HG02870 (cell line): ENCODE measurements around the gene RCN2.
"Not testable (repeated sequence)": the region's sequence is repeated elsewhere in the genome, so short reads cannot be mapped to it uniquely, and the experiment has no call there.

Experiments
- ATAC-seq: cut with Tn5 transposase; IDR thresholded peaks from one replicate; pipeline ENCODE4 v1.9.1; 2021; ENCODE audit warnings: mild to moderate bottlenecking, moderate library complexity; ENCODE audit not compliant: unreplicated experiment

The RCN2 gene

DNA sequence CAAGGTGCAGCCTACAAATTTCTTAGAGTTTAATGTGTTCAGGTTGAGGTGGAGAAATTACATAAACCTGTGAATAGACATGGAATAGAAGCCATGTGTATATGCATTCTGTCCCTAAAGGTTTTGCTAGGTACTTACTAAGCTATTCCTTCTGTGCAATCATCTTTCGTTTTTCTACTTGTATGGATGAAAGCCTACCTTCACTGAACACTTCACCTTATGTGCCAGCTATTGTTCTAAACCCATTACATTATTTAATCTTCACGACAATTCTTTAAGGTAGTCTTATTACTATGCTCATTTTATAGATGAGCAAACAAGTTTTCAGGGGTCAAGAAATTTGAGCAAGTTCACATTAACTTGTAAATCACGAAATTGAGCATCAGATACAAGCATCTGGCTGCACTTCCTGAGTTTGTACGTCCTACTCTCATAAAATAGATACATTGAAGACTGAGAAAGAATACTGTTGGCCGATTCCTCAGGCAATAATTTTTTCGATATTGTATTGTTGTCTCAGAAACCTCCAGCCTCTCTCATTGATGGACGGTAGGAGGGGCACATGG, 635 bp upstream of the RCN2 start:
- ATAC-seq = no peak

DNA sequence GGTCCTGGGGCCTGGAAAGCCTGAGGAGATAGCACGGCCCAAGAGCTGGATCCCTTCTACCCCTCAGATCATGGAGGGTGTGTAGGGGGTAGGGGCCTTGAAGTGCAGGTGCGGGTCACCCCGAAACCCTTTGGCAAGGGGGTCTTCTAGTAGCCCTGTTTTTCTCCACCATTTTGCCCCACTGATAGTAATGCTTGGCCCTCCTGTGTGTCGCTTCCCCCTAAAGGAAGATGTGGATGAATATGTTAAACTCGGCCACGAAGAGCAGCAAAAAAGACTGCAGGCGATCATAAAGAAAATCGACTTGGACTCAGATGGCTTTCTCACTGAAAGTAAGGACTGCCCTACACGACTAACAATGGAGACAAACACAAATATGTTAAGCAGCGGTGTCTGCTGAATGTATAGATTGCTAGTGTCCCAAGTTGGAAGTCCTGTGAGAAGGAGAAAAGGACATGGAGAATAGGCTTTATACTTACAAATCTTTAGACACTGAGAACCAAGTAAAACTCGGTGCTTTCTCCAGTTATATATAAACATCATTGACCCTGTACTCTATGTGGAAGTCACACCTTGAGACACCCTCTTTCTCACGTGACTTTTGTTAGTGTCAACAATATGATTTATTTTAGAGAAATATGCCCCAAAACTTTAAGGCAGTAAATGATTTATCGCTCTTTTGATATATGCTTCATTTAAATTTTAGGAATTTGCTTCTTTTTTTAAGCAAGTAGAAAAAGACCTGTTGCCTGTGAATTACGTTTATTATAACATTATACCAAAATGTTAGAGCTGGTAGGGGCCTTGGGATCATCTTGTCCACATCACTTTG, 802 bp downstream of the RCN2 start:
- ATAC-seq = no peak

DNA sequence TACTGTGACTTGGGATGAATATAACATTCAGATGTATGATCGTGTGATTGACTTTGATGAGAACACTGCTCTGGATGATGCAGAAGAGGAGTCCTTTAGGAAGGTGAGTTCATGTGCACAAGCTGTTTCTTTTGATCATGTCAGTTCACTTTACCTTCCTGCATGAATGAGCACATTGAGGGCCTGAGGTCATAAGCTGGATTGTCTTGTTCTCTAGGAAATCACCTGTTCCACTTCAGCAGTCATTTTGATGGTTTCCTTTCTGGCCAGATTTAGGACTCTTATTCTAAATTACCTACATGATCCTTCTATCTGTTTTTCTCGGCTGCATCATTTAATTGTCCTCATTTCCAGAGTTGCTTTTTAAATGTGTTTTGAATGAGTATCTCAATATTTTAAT, 4.1 kb downstream of the RCN2 start:
- no peak for ATAC-seq

DNA sequence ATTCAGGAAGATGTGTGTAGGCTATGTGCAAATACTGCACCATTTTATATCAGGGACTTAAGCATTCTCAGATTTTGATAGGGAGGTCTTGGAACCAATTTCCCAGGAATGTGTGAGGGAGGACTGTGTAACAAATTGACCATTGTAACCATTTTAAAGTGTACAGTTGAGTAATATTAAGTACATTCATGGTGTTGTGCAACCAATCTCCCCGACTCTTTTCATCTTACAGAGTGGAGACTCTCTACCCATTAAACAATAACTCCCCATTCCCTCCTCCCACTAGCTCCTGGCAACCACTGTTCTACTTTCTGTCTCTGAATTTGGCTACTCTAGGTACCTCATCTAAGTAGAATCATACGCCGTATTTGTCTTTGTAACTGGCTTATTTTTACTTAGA, 5.1 kb downstream of the RCN2 start:
- ATAC-seq = no peak

DNA sequence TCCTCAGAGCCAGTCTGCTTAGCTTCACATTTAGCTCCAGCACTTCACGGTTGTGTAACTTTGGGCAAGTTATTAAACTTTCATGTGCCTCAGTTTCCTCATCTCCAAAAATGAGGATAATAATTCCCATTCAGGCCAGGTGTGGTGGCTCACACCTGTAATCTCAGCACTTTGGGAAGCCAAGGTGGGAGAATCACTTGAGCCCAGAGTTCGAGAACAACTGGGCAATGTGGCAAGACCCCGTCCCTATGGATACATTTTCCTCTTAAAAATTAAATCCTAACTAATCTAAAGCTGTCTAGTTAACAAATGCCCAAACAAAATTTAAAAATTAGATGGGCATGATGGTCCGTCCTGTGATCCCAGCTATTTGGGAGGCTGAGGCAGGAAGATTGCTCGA, 7.2 kb downstream of the RCN2 start:
- no peak for ATAC-seq

DNA sequence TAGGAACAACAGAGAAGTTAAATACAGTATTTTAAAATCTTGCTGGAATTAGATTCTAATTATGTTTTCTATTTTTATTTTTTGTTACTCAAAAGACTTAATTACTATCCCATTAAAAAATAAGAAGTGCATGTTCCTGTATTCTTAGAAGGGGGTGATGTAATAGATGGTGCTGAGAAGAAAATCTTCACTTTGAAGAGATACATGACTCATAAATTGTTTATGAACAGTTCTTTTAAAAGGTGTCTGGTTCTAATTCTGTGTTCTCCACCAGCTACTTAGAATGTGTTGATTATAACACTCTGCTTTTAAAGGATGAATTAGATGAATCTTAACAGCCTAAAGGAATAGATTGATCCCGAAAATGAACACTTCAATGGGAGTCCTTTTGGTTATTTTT, 8.2 kb downstream of the RCN2 start:
- no peak for ATAC-seq

DNA sequence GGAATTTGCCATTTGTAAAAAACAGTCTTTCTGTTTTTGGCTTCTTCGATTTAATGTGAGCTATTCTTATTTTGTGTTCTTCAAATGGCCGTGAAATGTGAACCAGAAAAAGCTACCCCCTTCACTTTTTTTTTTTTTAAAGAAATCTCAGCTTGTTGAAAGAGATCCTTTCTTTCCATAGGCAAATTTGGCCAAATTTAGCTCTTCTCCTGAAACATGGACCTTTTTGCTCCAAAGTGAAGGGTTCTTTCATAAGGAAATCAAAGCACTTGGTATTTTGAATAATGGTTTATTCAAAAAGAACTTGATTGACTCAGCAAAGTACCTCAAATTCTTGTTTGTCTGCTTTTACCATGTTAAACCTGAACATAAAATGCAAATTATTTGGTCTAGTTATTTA, 10.1 kb downstream of the RCN2 start:
- ATAC-seq = no peak

DNA sequence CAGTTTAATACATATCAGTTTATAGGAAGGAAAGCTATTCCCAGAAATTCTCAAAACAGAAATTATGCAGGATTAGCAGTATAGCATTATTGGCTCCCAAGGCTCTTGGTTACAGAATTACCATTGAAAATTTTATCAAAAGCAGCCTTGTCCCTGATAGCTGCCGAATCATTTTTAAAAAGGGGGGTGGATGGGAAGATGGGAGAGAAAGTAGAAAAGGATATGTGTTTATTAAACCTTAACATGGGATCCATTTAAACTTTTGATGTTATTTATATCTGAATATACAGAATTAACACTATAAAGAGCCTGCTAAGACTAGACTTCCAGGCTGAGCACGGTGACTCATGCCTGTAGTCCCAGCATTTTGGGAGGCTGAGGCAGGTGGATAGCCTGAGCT, 10.8 kb downstream of the RCN2 start:
- ATAC-seq = no peak

DNA sequence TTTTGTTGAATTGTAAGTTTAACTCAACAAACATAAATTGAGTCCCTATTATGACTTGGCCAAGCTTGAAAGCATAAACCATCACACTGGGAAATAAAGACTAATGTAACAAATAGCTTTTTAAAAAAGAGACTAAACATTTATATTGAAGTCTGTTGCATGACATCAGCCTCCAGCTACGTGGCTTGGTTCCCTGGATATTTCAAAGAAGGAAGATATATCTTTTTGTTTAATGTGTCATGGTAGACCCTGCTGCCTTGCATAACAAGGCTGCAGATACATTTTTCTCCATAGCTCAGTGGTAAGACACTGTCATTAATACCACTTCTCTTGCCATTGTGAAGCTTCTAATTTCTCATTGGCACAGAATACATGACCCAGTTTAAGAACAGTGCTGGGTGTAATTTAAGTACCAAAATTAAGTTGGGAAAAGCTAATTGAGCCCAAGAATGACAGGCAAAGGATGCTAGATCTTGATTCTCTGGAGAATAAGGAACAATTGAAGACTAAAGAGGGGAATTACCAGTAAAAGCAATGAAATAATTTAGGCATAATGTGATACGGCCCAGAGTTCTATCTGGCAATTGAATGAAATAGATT, 14.0 kb downstream of the RCN2 start:
- ATAC-seq = no peak

DNA sequence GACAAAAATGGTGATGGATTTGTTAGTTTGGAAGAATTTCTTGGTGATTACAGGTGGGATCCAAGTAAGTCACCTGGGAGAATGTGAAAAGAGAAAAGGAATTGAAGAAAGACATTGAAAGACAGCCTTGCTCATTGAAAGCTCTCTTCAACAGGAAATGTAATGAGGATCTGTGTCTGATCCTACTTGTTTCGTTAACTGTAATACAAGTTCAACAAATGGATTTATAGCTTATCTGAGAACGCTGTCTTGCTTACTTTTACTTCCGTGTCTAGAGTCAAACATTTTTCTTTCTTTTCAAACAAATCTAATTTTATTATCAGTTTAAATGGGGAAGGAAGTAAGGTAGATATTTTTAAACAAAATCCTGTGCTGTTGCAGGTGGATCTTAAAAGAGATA, 15.9 kb downstream of the RCN2 start:
- no peak for ATAC-seq

DNA sequence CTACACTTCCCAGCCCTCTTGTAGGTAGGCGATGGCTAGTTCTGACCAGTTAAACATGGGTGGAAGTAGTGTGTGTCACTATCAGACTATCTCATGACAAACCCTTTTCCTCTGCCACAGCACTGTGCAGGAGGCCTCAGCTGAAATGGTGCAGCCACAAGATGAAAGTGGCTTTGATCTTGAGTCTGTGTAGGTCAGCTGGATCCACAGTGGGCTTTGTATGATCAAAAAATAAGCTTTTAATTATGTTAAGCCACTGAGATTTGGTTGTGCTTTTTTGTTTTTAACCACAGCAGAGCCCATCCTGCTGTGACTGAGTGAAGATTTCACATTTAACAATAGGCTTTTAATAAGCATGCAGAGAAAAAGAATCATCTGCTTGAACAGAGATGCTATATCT, 19.7 kb downstream of the RCN2 start:
- ATAC-seq = no peak

DNA sequence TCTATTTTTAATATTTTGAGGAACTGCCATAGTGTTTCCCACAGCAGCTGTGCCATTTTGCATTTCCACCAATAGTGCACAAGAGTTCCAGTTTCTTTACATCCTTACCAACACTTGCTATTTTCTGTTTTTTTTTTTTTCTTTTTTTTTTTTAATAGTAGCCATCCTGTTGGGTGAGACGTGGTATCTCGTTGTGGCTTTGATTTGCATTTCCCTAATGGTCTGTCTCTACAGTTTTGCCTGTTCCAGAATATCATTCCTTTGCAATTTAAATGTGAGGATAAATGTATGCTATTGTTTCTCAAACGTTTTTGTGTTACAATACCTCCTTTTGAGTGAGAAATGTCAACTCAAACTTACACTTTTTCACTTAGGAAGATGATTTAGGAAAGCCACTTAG, 22.4 kb downstream of the RCN2 start:
- no peak for ATAC-seq

DNA sequence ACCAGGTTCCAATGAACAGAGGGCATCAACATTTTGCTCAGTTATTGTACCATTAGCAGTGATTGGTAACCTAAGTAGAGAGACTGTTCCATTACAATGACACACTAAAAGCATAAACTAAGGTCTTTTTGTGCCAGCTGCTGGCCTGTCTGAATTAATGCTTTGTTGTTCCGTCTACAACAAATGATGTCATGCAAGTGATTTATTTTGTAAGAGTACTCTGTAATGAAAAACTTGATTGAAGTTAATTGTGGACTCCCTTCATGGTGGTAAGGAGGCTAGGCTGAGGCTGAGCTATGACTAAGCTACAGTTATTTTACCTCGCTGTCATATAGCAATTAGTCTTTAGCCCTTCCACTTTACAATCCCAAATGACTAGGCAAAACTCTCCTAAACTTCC, 23.2 kb downstream of the RCN2 start:
- no peak for ATAC-seq

DNA sequence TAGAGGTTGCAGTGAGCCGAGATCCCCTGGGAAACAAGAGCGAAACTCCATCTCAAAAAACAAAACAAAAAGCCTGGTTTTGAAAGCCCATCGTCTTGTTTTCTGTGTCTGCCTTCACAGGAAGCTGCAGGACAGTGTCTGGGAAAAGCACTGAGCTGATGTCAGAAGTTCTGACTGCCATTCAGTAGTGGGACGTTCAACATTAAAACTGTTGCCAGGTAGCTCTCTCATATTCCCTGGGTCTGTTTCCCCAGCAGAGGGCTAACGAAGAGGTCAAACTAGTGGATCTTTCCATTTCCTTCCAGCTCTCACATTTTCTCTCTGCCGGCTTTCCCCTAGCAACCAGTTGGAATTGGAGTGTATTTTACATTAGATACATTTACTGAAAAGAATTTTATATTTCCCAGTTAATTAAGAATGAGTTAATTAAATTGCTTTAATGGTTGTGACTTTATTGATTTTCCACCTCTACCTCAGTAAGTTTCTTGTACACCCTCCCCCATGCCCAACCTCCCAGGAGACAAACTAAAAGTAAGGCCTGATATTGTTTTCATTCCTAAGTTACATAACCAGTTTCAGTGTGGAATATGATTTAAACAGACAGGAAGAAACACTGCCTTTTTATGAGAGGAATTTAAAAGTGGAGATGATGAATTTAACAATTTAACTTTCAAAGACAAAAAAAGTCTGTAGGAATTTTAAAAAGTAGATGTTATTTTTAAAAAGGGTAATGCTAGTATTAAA, 29.9 kb downstream of the RCN2 start:
- ATAC-seq = no peak

DNA sequence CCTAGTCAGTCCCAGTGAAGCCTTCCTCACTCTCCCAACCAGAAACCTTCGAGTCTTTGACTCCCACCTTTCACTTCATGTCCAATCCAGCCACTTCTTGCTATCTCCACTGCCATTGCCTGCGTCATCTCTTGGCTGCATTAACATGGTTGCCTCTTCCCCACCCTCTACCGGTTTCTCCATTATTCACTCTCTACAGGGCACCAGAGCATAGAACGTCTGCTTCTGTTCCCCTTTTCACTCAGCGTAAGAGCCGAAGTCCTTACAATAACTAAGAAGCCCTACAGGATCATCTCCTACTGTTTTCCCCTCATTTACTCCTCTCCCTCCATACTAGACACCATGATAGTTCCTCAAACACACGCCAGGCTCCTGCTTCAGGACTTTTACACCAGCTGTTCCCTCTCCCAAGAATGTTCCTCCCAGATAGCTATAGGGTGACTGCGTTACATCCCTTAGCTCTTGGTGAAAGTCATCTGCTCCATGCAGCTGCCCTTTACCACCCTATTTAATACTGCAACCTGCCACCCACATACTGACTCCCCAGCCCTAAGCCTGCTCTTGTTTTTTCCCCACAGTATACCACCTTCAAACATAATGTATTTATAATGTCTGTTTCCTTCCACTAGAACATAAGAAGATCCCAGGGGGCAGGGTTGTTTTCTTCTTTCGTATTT, 30.9 kb downstream of the RCN2 start:
- ATAC-seq = no peak

DNA sequence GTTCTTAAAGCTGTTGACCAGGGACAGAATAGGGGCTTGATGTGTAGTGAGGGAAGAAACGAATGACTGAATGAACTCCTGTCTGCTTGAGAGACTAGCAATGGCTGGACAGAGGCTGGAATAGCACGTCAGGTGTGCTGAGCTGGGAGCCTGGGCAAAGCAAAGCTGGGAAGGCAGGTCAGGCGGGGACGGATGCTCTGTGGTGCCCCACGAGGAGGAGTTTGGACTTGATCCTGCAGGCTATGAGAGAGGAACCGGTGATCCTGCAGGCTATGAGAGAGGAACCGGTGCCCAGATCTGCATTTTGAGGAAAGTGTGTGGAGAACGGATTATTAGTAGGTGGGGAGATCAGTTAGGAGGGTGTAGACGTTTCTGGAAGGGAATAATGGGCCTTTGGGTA, 32.0 kb downstream of the RCN2 start:
- no peak for ATAC-seq

DNA sequence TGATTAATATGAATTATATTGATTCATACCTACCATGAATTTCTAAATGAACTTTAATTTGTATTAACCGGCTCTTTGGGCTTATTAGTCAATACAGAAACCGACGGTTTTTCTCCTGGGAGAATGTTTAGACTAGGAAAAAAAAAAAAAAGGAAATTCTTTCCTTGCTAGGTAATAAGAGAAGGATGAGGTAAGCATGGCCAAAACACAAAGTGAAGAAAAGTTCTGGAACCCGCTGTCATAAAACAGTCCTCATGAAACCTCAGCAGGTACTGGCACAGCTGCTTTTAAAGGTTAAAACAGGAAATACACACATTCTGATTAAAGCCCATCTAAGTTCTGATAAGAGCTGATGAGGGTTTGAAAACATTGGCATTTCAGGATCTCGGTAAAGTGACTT, 32.6 kb downstream of the RCN2 start:
- ATAC-seq = no peak

DNA sequence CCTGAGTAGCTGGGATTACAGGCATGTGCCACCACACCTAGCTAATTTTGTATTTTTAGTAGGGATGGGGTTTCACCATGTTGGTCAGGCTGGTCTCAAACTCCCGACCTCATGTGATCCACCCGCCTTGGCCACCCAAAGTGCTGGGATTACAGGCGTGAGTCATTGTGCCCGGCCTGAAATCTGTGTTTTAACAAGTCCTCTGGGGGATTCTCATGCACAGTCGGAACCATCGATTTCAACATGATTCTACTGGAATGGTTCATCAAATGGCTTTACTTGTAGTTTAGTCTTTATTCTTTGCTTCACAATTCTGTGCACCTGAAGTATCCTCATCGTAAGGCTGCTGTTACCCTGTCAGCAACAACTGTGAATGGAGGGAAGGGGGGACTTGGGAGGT, 34.5 kb downstream of the RCN2 start:
- ATAC-seq = not testable (repeated sequence)

DNA sequence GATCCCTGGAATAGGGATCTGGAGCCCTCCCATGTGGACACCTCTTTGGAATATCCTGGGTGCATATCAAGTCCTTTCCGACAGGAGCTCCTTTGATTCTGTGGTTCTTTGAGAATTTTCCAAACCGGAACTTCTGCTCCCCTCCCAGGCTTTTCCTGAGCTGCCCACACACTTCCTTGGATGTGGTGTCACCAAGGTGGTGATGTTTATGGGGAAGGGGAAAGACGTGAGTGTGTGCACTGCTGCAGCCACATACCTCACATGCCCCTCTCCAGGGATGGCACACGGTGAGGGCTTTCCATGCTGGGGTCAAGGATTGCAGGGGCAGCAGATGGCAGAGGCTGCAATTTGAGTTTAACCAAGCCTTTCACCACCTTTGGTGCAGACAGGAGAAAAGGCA, 35.5 kb downstream of the RCN2 start:
- ATAC-seq = no peak

DNA sequence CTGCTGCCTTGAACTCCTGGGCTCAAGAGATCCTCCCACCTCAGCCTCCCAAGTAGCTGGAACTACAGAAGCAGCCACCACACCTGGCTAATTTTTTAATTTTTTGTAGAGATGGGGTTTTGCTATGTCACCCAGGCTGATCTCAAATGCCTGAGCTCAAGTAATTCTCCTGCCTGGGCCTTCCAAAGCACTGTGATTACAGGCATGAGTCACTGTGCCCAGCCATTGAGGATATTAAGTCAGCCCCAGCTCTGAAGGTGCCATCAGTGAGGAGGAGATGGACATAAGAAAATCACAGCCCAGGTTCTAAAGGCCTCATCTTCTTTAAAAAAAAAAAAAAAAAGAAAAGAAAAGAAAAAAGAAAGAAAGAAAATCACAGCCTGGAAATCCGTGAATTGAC, 36.8 kb downstream of the RCN2 start:
- no peak for ATAC-seq
